Renal pelvis (tissue), 12 donors: ENCODE data around the gene OR5H15. TPM values are rescaled to one million over a fixed set of nuclear protein-coding genes. Genes with fewer than 3 reads are reported as not detected.
"Not testable (repeated sequence)": the region's sequence is repeated elsewhere in the genome, so short reads cannot be mapped to it uniquely, and the experiment has no call there.

ENCODE experiments used
- DNase-seq: peaks from one replicate; pipeline ENCODE4 v3.0.0-alpha.2; 2013
- long read RNA-seq, 16 experiments: transcript quantifications; one replicate each; lab custom pipeline, GENCODE V29; 2026
- polyA plus RNA-seq, 3 donors: library from polyadenylated mRNA; unstranded; fragments of 120-200 nt; gene quantifications; one replicate each; pipeline ENCODE4 v1.2.1, GENCODE V29; 2013; ENCODE audit not compliant: insufficient read length in 3 of 3

Gene OR5H15
- polyA plus RNA-seq: not detected
- long read RNA-seq, donor 1: 0 reads
- long read RNA-seq, donor 2: 0 reads
- long read RNA-seq, donor 3: 0 reads
- long read RNA-seq, donor 4: 0 reads
- long read RNA-seq, donor 5: 0 reads
- long read RNA-seq, donor 6: 0 reads
- long read RNA-seq, donor 7: 0 reads
- long read RNA-seq, donor 8: 0 reads
- long read RNA-seq, donor 9: 0 reads
- long read RNA-seq, donor 10: 0 reads
- long read RNA-seq, donor 11: 0 reads
- long read RNA-seq, donor 12: 0 reads
- long read RNA-seq, donor 13: 0 reads
- long read RNA-seq, donor 14: 0 reads
- long read RNA-seq, donor 15: 0 reads
- long read RNA-seq, donor 16: 0 reads

DNA sequence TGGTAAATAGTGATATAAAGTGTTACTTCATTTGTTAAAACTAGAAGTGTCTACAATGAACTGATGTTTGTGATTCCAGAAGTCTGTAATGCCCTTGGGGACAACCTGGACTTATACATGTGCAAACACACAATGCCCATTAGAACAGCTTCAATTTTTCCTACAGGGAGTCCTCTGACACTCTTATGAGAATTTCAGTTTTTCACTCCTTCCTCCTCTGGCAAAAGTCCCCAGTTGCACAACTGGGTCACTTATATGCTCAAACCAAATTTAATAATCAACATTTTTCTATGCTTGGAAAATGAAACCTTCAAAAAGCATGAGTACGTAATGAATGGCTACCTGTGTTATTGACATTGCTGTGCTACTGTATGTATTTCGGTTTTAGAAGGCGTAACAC lies at the start of gene OR5H15:
TSS of gene OR5H15 (plus strand) at position 301 of the 400 bp plus-strand sequence. CDS start 2,004 bp downstream, outside the sequence.
- no peak for DNase-seq

DNA sequence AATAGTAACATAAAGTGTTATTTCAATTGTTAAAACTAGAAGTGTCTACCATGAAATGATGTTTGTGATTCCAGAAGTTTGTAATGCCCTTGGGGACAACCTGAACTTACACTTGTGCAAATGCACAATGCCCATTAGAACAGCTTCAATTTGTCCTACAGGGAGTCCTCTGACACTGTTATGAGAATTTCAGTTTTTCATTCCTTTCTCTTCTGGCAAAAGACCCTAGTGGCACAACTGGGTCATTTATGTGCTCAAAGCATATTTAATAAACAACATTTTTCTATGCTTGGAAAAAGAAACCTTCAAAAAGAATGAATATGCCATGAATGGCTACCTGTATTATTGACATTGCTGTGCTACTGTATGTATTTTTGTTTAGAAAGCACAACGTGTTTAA lies 36.1 kb upstream of the OR5H15 start, which contains the start of gene OR5H1:
TSS of gene OR5H1 (plus strand) at position 301 of the 400 bp plus-strand sequence. CDS start 1,977 bp downstream, outside the sequence.
- no peak for DNase-seq

DNA sequence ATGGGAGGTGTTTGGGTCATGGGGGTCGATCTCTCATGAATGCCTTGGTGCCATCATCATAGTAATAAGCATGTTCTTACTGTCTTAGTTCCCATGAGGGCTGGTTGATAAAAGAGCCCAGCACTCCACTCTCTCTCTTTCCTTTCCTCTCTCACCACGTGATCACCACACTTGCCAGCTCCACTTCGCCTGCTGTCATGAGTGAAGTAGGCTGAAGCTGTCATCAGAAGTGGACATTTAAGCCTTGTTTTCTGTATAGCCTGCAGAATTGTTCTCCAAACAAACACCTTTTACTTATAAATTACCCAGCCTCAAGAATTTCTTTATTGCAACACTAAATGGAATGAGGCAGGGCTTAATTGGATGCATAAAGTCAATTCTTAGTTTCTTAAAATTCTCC lies 29.9 kb upstream of the OR5H15 start:
- DNase-seq: no peak

DNA sequence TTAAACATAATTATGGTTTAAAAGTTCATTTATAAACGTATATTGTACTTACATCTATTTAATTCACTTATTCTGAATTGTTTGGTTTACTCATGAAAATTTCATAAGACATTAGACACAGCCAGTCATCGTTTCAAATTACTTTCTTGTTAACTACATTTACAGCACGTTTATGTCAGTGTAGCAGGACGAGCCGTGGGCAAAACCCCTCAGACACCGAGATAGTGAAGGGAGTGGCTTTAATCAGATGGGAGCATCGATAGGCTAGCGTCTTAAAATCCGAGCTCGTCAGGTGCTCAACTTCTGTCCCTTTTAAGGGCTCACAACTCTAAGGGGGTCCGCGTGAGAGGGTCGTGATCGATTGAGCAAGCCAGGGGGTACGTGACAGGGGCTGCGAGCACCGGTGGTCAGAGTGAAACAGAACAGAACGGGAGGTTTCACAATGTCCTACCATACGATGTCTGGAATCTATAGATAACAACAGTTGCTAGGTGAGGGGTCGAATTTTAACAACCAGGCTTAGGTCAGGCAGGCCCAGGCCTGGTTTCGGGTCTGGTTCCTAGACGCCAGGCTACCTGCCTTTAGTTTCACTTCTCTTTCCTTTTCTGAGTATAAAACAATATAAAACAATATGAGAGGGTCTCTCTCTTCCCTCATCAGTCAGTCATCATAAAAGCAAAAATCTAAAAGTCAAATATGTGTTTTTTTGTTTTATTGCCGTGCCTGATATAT lies 28.5 kb upstream of the OR5H15 start:
- DNase-seq: not testable (repeated sequence)

DNA sequence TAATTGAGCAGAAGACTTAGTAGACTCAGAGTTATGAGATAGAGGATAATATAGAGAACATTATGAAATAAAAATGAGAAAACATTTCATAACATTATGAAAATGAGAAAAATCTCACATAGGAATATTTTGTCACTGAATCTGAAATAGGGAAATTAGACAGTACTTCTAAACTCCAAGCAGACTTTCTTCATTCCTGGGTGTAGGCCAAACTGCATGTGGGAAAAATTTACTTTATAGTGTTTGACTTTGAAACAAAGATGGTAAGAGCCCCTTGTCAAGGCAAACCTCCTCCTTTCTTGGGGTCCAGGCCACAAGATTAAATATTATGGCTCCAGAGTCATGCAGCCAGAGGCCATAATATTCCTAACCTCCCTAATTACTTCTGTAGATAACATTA lies 26.0 kb upstream of the OR5H15 start:
- DNase-seq: no peak

DNA sequence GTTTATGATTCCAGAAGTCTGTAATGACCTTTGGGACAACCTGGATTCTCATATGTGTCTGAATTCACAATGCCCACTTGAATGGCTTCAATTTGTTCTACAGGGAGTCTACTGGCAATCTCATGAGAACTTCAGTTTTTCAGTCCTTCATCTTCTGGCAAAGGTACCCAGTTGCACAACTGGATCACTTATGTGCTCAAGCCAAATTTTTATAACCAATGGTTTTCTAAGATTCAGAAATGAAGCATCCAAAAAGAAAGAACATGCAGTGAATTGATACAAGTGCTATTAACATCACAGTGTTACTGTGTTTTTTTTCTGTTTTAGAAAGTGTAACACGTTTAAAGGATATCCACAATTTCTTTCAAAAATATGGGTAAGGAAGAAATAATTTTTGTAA lies 19.3 kb upstream of the OR5H15 start, which contains the start of gene OR5H14:
TSS of gene OR5H14 (plus strand) at position 301 of the 400 bp plus-strand sequence. CDS start 1,907 bp downstream, outside the sequence.
- no peak for DNase-seq

DNA sequence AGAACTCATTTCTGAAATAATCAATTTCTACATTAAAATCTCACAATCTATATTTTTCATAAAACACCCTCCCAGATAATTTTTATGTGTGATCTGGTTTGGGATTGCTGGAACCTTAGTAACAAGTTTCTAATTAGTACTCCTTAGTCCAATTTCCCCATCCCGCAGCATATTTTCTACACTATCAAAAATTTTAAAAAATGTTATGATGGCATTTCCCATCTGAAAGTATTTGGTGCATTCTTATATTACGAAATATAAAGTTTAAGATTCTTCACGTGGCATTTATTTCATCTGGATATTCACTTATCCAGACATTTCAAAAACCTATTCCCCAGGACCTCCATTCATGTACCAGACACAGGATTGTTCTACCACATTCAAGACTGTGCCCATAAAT lies 17.7 kb upstream of the OR5H15 start:
- no peak for DNase-seq

DNA sequence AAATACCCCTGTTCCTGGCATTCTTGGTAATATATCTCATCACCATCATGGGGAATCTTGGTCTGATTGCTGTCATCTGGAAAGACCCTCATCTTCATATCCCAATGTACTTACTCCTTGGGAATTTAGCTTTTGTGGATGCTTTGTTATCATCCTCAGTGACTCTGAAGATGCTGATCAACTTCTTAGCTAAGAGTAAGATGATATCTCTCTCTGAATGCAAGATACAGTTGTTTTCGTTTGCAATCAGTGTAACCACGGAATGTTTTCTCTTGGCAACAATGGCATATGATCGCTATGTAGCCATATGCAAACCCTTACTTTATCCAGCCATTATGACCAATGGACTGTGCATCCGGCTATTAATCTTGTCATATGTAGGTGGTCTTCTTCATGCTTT lies 17.0 kb upstream of the OR5H15 start:
- not testable (repeated sequence) for DNase-seq

DNA sequence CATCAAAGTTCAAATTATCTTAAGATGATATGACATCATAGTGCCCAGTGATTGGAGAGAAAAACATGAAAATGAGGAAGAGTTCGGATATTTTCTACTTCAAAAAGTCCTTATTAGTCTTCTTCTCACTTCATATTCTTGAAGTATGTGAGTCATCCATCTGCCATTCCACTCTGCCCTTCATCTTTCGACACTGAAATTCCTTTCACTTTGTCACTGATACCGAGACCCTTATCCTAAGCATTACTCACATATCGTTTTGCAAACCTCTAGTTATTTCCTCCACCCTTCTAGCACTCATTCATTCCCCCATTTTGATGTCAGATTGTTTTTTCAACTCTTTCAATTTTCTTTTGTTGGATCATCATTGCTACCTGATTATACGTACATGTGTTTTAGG lies 15.3 kb upstream of the OR5H15 start:
- DNase-seq: no peak

DNA sequence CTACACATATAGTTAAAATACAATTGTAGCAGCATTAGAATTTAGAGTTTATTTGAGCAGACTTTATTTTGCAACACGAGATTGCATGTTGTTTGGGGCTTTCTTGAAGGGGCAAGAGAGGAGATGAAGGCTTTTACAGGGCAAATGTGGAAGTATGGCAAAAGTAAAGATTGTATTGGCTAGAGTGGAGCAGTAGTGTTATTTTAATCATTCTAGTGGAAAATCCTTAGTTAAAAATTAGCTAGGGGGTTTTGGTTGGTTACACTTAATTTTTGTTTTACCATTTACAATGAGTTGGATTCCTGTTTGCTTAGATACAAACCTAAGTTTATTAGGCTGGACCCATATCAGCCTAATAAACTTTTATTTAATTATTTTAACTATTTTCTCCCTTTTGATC lies 4.6 kb downstream of the OR5H15 start:
- no peak for DNase-seq

DNA sequence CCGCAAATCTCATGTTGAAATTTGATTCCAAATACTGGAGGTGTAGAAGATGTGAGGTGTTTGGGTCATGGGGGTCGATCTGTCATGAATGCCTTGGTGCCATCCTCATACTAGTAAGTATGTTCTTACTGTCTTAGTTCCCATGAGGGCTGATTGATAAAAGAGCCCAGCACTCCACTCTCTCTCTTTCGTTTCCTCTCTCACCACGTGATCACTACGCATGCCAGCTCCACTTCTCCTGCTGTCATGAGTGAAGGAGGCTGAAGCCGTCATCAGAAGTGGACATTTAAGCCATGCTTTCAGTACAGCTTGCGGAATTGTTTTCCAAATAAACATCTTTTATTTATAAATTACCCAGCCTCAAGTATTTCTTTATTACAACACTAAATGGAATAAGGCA lies 6.1 kb downstream of the OR5H15 start:
- DNase-seq: no peak

DNA sequence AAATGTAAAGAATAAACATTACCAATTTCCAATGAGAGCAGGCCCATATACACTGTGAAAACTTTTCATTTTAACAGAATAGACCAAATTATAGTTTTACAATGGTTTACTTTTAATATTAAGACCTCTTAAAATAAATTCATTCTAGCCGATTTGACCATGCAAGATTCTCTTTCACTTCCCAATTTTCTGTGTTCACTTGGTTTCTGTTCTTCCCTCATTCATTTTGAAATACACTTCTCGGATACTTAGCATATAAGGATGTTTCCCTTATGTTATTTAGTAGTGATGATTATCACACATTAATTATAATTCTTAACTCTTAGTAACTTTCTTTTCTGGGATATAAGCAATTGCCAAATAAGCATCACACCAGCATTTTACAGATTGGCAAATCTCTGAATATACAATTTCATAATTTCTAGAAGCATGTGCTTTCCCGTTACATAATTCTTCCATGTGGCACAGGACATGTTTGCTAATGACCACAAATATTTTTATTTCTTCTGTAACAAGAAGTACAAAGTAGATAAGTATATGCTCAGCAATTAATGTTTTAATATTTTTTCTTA lies 13.9 kb downstream of the OR5H15 start:
- no peak for DNase-seq

DNA sequence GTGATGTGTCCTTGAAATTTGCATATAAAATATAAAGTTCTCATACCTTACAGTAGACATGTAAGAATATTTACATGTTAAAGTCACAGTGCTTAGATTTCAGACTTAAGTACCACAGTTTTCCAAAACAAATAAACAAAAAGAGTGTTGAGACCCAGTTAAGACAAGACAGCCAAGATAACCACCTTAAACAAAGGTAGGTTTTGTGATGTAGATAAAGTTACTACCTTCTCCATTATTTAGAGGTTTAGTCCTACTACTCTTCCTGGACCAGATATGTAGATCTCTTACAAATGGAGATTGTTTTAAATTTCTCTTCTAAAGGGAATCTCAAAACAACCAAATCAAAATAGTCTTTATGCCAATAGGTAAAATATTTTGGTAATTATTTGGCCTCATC lies 15.7 kb downstream of the OR5H15 start:
- no peak for DNase-seq

DNA sequence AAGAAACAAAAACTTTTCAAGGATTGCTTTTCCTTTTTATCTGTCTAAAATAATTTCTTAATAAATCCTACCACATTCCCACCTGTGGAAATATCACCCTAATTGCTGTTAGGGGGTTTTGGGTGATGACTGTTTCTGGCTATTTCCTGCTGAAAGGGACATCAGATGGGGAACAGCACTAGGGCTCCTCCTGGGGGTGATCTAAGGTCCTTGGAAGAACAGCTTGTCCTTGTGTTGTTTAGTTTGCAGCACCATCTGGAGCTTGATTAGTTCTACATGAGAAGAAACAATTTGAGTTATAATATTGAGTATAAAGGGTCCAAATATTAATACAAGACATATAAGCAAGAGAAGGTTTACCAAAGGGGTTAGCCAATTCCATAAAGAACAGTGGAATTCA lies 18.7 kb downstream of the OR5H15 start:
- no peak for DNase-seq

DNA sequence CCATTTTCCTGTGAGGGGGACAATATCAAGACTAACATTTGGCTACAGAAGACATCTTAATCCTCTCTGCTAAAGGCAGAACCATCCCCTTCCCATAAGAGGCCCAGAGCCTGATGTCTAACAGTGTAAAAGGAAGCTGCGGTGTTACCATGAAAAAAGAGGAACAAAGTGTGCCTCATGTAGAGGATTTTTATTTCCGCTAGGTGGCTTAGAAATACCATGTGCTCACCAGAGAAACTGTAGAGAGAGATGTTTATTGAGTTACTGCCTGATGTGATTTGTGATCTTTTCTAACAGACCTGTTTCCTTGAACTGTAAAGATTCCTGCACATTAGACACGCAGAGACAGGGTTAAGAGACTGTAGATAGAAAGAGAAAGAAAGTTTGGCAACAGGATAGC lies 22.0 kb downstream of the OR5H15 start:
- no peak for DNase-seq

DNA sequence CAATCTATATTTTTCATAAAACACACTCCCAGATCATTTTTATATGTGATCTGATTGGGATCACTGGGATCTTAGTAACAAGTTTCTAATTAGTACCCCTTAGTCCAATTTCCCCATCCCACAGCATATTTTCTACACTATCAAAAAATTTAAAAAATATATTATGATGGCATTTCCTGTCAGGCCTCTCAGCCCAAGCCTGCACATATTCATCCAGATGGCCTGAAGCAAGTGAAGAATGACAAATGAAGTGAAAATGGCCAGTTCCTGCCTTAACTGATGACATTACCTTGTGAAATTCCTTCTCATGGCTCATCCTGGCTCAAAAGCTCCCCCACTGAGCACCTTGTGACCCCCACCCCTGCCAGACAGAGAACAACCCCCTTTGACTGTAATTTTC lies 24.4 kb downstream of the OR5H15 start:
- DNase-seq: not testable (repeated sequence)

DNA sequence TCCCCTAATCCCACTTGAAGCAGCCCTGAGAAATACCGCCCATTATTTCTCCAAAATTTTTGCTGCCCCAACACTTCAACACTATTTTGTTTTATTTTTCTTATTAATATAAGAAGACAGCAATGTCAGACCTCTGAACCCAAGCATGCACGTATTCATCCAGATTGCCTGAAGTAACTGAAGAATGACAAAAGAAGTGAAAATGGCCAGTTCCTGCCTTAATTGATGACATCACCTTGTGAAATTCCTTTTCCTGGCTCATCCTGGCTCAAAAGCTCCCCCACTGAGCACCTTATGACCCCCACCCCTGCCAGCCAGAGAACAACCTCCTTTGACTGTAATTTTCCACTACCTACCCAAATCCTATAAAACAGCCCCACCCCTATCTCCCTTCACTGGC lies 29.8 kb downstream of the OR5H15 start:
- DNase-seq: not testable (repeated sequence)

DNA sequence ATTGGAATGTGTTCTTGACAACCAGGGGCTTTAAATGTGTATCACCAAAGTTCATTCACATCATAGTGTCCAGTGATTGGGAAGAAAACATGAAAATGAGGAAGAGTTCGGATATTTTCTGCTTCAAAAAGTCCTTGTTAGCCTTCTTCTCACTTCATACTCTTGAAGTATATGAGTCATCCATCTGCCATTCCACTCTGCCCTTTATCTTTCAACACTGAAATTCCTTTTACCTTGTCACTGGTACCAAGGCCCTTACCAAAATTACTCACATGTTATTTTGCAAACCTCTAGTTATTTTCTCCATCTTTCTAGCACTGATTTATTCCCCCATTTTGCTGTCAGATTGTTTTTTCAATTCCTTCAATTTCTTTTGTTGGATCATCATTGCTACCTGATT lies 32.5 kb downstream of the OR5H15 start:
- no peak for DNase-seq

DNA sequence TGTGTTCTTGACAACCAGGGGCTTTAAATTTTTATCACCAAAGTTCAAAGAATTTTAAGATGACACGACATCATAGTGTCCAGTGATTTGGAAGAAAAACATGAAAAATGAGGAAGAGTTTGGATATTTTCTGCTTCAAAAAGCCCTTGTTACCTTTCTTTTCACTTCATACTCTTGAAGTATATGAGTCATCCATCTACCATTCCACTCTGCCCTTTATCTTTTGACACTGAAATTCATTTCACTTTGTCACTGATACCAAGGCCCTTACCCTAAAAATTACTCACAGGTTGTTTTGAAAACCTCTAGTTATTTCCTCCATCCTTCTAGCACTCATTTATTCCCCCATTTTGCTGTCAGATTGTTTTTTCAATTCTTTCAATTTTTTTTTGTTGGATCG lies 42.7 kb downstream of the OR5H15 start:
- DNase-seq: no peak

DNA sequence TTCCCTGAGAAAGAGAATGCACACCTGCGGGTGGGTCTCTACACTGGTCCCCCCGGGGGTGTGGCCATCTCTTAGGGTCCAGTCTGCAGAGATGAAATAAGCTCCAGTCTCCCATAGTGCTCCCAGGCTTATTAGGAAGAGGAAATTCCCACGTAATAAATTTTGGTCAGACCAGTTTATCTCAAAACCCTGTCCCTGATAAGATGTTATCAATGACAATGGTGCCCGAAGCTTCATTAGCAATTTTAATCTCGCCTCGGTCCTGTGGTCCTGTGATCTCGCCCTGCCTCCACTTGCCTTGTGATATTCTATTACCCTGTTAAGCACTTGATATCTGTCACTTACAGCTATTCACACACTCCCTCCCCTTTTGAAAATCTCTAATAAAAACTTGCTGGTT lies 46.8 kb downstream of the OR5H15 start:
- DNase-seq: no peak

DNA sequence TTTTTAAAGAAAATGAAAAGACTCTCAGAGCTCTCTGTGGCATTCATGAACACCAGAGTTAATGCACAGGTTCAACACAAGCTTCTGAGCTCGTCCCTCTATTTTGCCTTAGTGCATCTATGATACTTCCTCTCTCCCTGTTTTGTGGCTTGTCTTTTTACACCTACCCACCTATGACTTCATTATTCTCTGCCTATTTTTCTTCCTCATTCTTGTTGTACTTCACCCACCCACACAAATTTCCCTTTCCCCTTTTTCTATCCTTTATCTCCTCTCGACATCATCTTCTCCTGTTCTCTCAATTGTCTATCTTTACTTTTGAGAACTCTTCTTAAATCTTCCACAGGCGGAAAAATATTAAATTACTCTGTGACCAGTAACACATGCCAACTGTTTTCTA lies 48.6 kb downstream of the OR5H15 start:
- DNase-seq: no peak
